ENCODE results near the gene RAB36.

- TF ChIP-seq CTCF (IDR thresholded peaks at IDR 0.05 in 8 of 11, conservative IDR thresholded peaks at IDR 0.05 in 3 of 11) (no peak), POLR2A (IDR thresholded peaks at IDR 0.05) (no peak), POLR2AphosphoS5 (IDR thresholded peaks at IDR 0.05) (no peak)
Observed at GRCh38 chr22:23117275-23117674, 28.0 kb upstream of the RAB36 start.

Data from spleen (tissue), 7 donors.